ENCODE data around the gene ILRUN.

- TF ChIP-seq, protein P1, sequence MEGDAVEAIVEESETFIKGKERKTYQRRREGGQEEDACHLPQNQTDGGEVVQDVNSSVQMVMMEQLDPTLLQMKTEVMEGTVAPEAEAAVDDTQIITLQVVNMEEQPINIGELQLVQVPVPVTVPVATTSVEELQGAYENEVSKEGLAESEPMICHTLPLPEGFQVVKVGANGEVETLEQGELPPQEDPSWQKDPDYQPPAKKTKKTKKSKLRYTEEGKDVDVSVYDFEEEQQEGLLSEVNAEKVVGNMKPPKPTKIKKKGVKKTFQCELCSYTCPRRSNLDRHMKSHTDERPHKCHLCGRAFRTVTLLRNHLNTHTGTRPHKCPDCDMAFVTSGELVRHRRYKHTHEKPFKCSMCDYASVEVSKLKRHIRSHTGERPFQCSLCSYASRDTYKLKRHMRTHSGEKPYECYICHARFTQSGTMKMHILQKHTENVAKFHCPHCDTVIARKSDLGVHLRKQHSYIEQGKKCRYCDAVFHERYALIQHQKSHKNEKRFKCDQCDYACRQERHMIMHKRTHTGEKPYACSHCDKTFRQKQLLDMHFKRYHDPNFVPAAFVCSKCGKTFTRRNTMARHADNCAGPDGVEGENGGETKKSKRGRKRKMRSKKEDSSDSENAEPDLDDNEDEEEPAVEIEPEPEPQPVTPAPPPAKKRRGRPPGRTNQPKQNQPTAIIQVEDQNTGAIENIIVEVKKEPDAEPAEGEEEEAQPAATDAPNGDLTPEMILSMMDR (optimal IDR thresholded peaks at IDR 0.05 in 1 of 3, IDR thresholded peaks at IDR 0.05 in 1 of 3, conservative IDR thresholded peaks at IDR 0.05 in 1 of 3; ENCODE audit: extremely low read depth in 1 of 3, insufficient read depth in 2 of 3, low read length in 3 of 3) = no peak
- no peak for TF ChIP-seq EZH2 (IDR thresholded peaks at IDR 0.05; ENCODE audit: low read length)
These were observed 22.4 kb upstream of the ILRUN start for GRCh38 chr6:34718976-34719375.
